HG03045 (cell line): Measurements from ENCODE around the gene PXN.
"Not testable (repeated sequence)": the region's sequence is repeated elsewhere in the genome, so short reads cannot be mapped to it uniquely, and the experiment has no call there.

Experiments
- ATAC-seq: cut with Tn5 transposase; IDR thresholded peaks from one replicate; pipeline ENCODE4 v1.9.1; 2021; ENCODE audit warnings: mild to moderate bottlenecking, moderate library complexity; ENCODE audit not compliant: unreplicated experiment

Gene PXN

GRCh38 chr12:120227233-120228040 is 38.1 kb downstream of the PXN start:
- no peak for ATAC-seq

- no peak for ATAC-seq
Observed at GRCh38 chr12:120225852-120226640, 39.5 kb downstream of the PXN start.

GRCh38 chr12:120225200-120225558 is 40.4 kb downstream of the PXN start:
- ATAC-seq = no peak

- ATAC-seq = no peak
Observed at GRCh38 chr12:120224304-120225199, 41.0 kb downstream of the PXN start.

- ATAC-seq = no peak
Observed at GRCh38 chr12:120223458-120224303, 41.8 kb downstream of the PXN start.

- ATAC-seq = no peak
Observed at GRCh38 chr12:120222288-120222832, 43.2 kb downstream of the PXN start.

GRCh38 chr12:120221576-120221900 is 44.0 kb downstream of the PXN start:
- no peak for ATAC-seq

- ATAC-seq = no peak
Observed at GRCh38 chr12:120220838-120221575, 44.5 kb downstream of the PXN start.

- ATAC-seq = no peak
Observed at GRCh38 chr12:120218680-120219606, 46.6 kb downstream of the PXN start.

- no peak for ATAC-seq
Observed at GRCh38 chr12:120216742-120217605, 48.6 kb downstream of the PXN start.

GRCh38 chr12:120215766-120216735 is 49.5 kb downstream of the PXN start:
- ATAC-seq = no peak

GRCh38 chr12:120215357-120215735 is 50.2 kb downstream of the PXN start:
- no peak for ATAC-seq

GRCh38 chr12:120214626-120215356 is 50.7 kb downstream of the PXN start:
- no peak for ATAC-seq

- ATAC-seq = no peak
Observed at GRCh38 chr12:120213758-120214157, 51.8 kb downstream of the PXN start.

- ATAC-seq = not testable (repeated sequence)
Observed at GRCh38 chr12:120213182-120213581, 52.3 kb downstream of the PXN start.

- no peak for ATAC-seq
Observed at GRCh38 chr12:120212301-120212700, 53.2 kb downstream of the PXN start.
